ENCODE results near the gene KIR2DL4. TPM values are rescaled to one million over a fixed set of nuclear protein-coding genes. Genes with fewer than 3 reads are reported as not detected.
A peak's percentile ranks its signal among the peaks of the same experiment; 100 is the strongest.
"Not testable (repeated sequence)": the region's sequence is repeated elsewhere in the genome, so short reads cannot be mapped to it uniquely, and the experiment has no call there.

The KIR2DL4 gene
- total RNA-seq, 1 donor from 2014 or later = not detected

GRCh38 chr19:54778896-54779295 is 24.5 kb upstream of the KIR2DL4 start:
- H3K9me3 ChIP-seq (replicated peaks); H3K4me3 ChIP-seq; intact Hi-C loops (cut with micrococcal nuclease); H3K27me3 ChIP-seq (ENCODE audit: low read depth); H3K27ac ChIP-seq (replicated peaks); DNase-seq; H3K4me1 ChIP-seq; H3K36me3 ChIP-seq: not testable (repeated sequence)

- H3K4me1 ChIP-seq; H3K9me3 ChIP-seq (replicated peaks); H3K4me3 ChIP-seq; DNase-seq; intact Hi-C loops (cut with micrococcal nuclease); H3K27ac ChIP-seq (replicated peaks); H3K36me3 ChIP-seq: not testable (repeated sequence)
- H3K27me3 ChIP-seq (ENCODE audit: low read depth) = peaks cover 28% of the 10 kb centered on the region
Measured at GRCh38 chr19:54782916-54783315, 20.5 kb upstream of the KIR2DL4 start.

GRCh38 chr19:54786091-54786723 is 17.2 kb upstream of the KIR2DL4 start:
- H3K27ac ChIP-seq (replicated peaks); H3K36me3 ChIP-seq; H3K4me1 ChIP-seq; intact Hi-C loops (cut with micrococcal nuclease); DNase-seq; H3K9me3 ChIP-seq (replicated peaks); H3K4me3 ChIP-seq: not testable (repeated sequence)
- H3K27me3 ChIP-seq (ENCODE audit: low read depth) = peaks cover 33% of the 10 kb centered on the region

- peaks cover 30% of the 10 kb centered on the region for H3K27me3 ChIP-seq (ENCODE audit: low read depth)
- H3K27ac ChIP-seq (replicated peaks); H3K4me1 ChIP-seq; DNase-seq; H3K36me3 ChIP-seq; H3K9me3 ChIP-seq (replicated peaks); intact Hi-C loops (cut with micrococcal nuclease); H3K4me3 ChIP-seq: not testable (repeated sequence)
Measured at GRCh38 chr19:54788154-54788553, 15.3 kb upstream of the KIR2DL4 start.

GRCh38 chr19:54790711-54791110 is 12.7 kb upstream of the KIR2DL4 start:
- Histone ChIP-seq H3K27ac (replicated peaks) (no peak overlapping the region), H3K36me3 (no peaks in the 10 kb centered on the region), H3K4me3 (no peak overlapping the region), H3K9me3 (replicated peaks) (no peaks in the 10 kb centered on the region), H3K27me3 (ENCODE audit: low read depth) (peaks cover 21% of the 10 kb centered on the region), H3K4me1 (no peaks in the 10 kb centered on the region)
- no peak for TF ChIP-seq CTCF (IDR thresholded peaks at IDR 0.05; ENCODE audit: borderline replicate concordance)
- intact Hi-C loops (cut with micrococcal nuclease) = no loop called here
- no peak for DNase-seq

- intact Hi-C loops (cut with micrococcal nuclease) = no loop called here
- Histone ChIP-seq H3K27ac (replicated peaks) (no peak overlapping the region), H3K9me3 (replicated peaks) (no peaks in the 10 kb centered on the region), H3K4me1 (no peaks in the 10 kb centered on the region), H3K27me3 (ENCODE audit: low read depth) (peaks cover 14% of the 10 kb centered on the region), H3K4me3 (no peak overlapping the region), H3K36me3 (no peaks in the 10 kb centered on the region)
- DNase-seq = no peak
- no peak for TF ChIP-seq CTCF (IDR thresholded peaks at IDR 0.05; ENCODE audit: borderline replicate concordance)
Measured at GRCh38 chr19:54791476-54791875, 11.9 kb upstream of the KIR2DL4 start.

- H3K27me3 ChIP-seq (ENCODE audit: low read depth) = peaks cover 11% of the 10 kb centered on the region
- no peak for TF ChIP-seq CTCF (IDR thresholded peaks at IDR 0.05; ENCODE audit: borderline replicate concordance)
- peak overlapping the region; percentile 51 for H3K4me3 ChIP-seq
- intact Hi-C loops (cut with micrococcal nuclease) = no loop called here
- no peaks in the 10 kb centered on the region for H3K36me3 ChIP-seq
- H3K27ac ChIP-seq (replicated peaks) = peak overlapping the region; percentile 32
- no peaks in the 10 kb centered on the region for H3K4me1 ChIP-seq
- DNase-seq = no peak
- H3K9me3 ChIP-seq (replicated peaks) = no peaks in the 10 kb centered on the region
Measured at GRCh38 chr19:54792814-54793213, 10.6 kb upstream of the KIR2DL4 start.
